ENCODE data around the gene NUDT9. TPM values are rescaled to one million over a fixed set of nuclear protein-coding genes. Genes with fewer than 3 reads are reported as not detected.
"Not testable (repeated sequence)": the region's sequence is repeated elsewhere in the genome, so short reads cannot be mapped to it uniquely, and the experiment has no call there.

The NUDT9 gene
- total RNA-seq, 1 experiment from 2014 or later = 14.7 TPM

GRCh38 chr4:87423317-87424098 is 1.1 kb downstream of the NUDT9 start:
- Histone ChIP-seq H3K9ac (ENCODE audit: low read length) (peak overlapping the region; percentile 90), H2AFZ (ENCODE audit: low read length) (0 out of 2 replicates have a peak overlapping the region, but pooled peaks have one; percentile 97), H3K4me1 (ENCODE audit: insufficient read depth, low read length) (peaks cover 30% of the 10 kb centered on the region), H4K20me1 (ENCODE audit: low read length) (no peaks in the 10 kb centered on the region), H3K27me3 (ENCODE audit: low read length) (no peaks in the 10 kb centered on the region), H3K4me3 (ENCODE audit: low read length) (peak overlapping the region; percentile 87), H3K4me2 (ENCODE audit: low read length) (peak overlapping the region; percentile 80), H3K9me3 (ENCODE audit: low read length) (no peaks in the 10 kb centered on the region), H3F3A (ENCODE audit: low read length, unreplicated experiment) (peaks cover 3% of the 10 kb centered on the region), H3K79me2 (ENCODE audit: low read length) (peaks cover 58% of the 10 kb centered on the region), H3K27ac (ENCODE audit: low read length) (no peak overlapping the region), H3K9me2 (replicated peaks; ENCODE audit: low read length) (no peaks in the 10 kb centered on the region), H3K36me3 (ENCODE audit: low read depth, low read length) (no peaks in the 10 kb centered on the region)
- CTCF ChIA-PET = interaction anchor here (0.6 kb wide), 1 partner anchor 66 kb away, joined by 3 read pairs; no protein-coding TSS in a partner anchor
- DNase-seq (no peak), ATAC-seq (no peak)
- no TSS peak for BruUV-seq (replicated peaks)
- TF ChIP-seq EZH2 (IDR thresholded peaks at IDR 0.05; ENCODE audit: low read length, unreplicated experiment) = no peak
- TF ChIP-seq, protein P1, sequence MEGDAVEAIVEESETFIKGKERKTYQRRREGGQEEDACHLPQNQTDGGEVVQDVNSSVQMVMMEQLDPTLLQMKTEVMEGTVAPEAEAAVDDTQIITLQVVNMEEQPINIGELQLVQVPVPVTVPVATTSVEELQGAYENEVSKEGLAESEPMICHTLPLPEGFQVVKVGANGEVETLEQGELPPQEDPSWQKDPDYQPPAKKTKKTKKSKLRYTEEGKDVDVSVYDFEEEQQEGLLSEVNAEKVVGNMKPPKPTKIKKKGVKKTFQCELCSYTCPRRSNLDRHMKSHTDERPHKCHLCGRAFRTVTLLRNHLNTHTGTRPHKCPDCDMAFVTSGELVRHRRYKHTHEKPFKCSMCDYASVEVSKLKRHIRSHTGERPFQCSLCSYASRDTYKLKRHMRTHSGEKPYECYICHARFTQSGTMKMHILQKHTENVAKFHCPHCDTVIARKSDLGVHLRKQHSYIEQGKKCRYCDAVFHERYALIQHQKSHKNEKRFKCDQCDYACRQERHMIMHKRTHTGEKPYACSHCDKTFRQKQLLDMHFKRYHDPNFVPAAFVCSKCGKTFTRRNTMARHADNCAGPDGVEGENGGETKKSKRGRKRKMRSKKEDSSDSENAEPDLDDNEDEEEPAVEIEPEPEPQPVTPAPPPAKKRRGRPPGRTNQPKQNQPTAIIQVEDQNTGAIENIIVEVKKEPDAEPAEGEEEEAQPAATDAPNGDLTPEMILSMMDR (conservative IDR thresholded peaks at IDR 0.05; ENCODE audit: low read depth, low read length) = peak; percentile 18; the same call in 1 of the 2 replicates
- intact Hi-C loops (cut with micrococcal nuclease) = loop anchor here (1.0 kb wide), 1 partner anchor 47 kb away; no protein-coding TSS in a partner anchor
- POLR2A ChIA-PET (ENCODE audit: unreplicated experiment) = no interaction called here

DNA sequence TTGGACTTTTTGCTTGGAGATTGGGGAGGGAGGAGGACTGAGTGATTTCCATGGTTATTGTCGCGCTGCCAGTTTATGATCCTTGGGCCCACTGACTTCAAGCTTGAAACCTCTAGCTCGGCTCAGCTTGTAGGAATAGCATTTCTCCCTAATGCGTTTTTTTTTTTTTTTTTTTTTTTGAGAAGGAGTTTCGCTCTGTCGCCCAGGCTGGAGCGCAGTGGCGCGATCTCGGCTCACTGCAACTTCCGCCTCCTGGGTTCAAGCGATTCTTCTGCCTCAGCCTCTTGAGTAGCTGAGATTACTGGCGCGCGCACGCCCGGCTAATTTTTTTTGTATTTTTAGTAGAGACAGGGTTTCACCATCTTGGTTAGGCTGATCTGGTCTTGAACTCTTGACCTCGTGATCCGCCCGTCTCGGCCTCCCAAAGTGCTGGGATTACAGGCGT is 1.7 kb downstream of the NUDT9 start:
- H3K9me2 ChIP-seq (replicated peaks; ENCODE audit: low read length); intact Hi-C loops (cut with micrococcal nuclease); ATAC-seq; H3K27ac ChIP-seq (ENCODE audit: low read length); CTCF ChIA-PET; H4K20me1 ChIP-seq (ENCODE audit: low read length); H3K27me3 ChIP-seq (ENCODE audit: low read length); DNase-seq; H3K9ac ChIP-seq (ENCODE audit: low read length); BruUV-seq (replicated peaks); POLR2A ChIA-PET (ENCODE audit: unreplicated experiment); H3K9me3 ChIP-seq (ENCODE audit: low read length); H3K36me3 ChIP-seq (ENCODE audit: low read depth, low read length); H2AFZ ChIP-seq (ENCODE audit: low read length); H3F3A ChIP-seq (ENCODE audit: low read length, unreplicated experiment): not testable (repeated sequence)
- Histone ChIP-seq H3K4me1 (ENCODE audit: insufficient read depth, low read length) (peaks cover 28% of the 10 kb centered on the region), H3K79me2 (ENCODE audit: low read length) (peaks cover 63% of the 10 kb centered on the region), H3K4me3 (ENCODE audit: low read length) (peak overlapping the region; percentile 87), H3K4me2 (ENCODE audit: low read length) (peak overlapping the region; percentile 80)

GRCh38 chr4:87425711-87426110 is 3.3 kb downstream of the NUDT9 start:
- Histone ChIP-seq H3K27me3 (ENCODE audit: low read length) (no peaks in the 10 kb centered on the region), H3K27ac (ENCODE audit: low read length) (no peak overlapping the region), H3K4me2 (ENCODE audit: low read length) (no peak overlapping the region), H3K79me2 (ENCODE audit: low read length) (peaks cover 76% of the 10 kb centered on the region), H3K9me3 (ENCODE audit: low read length) (no peaks in the 10 kb centered on the region), H3K36me3 (ENCODE audit: low read depth, low read length) (no peaks in the 10 kb centered on the region), H3K9me2 (replicated peaks; ENCODE audit: low read length) (no peaks in the 10 kb centered on the region), H2AFZ (ENCODE audit: low read length) (no peak overlapping the region), H3K4me1 (ENCODE audit: insufficient read depth, low read length) (peaks cover 15% of the 10 kb centered on the region), H3K9ac (ENCODE audit: low read length) (no peak overlapping the region), H3K4me3 (ENCODE audit: low read length) (no peak overlapping the region), H3F3A (ENCODE audit: low read length, unreplicated experiment) (no peaks in the 10 kb centered on the region), H4K20me1 (ENCODE audit: low read length) (no peaks in the 10 kb centered on the region)
- ATAC-seq (no peak), DNase-seq (no peak)
- CTCF ChIA-PET = no interaction called here
- intact Hi-C loops (cut with micrococcal nuclease) = no loop called here
- TF ChIP-seq EZH2phosphoT487 (IDR thresholded peaks at IDR 0.05; ENCODE audit: borderline replicate concordance, low read length) (no peak), EZH2 (IDR thresholded peaks at IDR 0.05; ENCODE audit: low read length, unreplicated experiment) (no peak)
- TF ChIP-seq, protein P1 (conservative IDR thresholded peaks at IDR 0.05; ENCODE audit: low read depth, low read length) = no peak
- POLR2A ChIA-PET (ENCODE audit: unreplicated experiment) = no interaction called here
- BruUV-seq (replicated peaks) = no TSS peak
